ENCODE data around the gene FBXO28.

FBXO28 gene

DNA sequence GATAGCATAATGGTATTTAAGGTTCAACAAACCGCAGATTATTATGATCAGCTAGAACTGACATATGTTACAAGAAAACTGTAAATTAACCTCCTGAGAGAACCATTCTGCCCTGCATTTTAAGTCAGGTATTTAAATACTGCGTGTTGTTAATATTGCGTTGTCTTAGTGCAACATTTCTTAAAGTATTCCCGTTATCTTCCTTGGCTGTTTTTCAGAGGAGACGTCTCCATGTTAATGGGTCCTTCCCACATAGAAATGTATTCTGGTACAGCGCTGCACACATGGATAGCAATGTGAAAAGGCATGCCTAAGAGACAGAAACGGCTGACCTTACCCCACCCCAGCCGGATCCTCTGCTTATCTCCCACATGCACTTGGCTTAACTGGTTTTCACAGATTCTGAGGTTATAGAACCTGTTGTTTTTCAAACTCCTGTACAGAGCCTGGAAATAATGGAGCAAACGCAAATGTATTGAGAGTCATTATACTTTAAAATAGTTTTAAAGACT lies 46.3 kb downstream of the FBXO28 start:
- DNase-seq, result no peak

DNA sequence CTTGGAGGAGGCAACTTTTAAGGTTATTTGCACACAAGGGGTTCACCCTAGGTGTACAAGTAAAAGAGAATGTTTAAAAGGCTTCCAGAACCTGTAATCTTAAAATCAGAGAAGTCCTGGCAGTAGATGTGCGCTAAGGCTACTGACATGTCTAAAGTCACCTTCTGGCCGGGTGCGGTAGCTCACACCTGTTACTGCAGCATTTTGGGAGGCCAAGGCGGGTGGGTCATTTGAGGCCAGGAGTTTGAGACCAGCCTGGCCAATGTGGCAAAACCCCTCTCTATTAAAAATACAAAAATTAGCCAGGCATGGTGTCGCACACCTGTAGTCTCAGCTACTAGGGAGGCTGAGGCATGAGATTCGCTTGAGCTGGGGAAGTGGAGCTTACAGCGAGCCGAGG lies 48.9 kb downstream of the FBXO28 start:
- DNase-seq, result no peak

DNA sequence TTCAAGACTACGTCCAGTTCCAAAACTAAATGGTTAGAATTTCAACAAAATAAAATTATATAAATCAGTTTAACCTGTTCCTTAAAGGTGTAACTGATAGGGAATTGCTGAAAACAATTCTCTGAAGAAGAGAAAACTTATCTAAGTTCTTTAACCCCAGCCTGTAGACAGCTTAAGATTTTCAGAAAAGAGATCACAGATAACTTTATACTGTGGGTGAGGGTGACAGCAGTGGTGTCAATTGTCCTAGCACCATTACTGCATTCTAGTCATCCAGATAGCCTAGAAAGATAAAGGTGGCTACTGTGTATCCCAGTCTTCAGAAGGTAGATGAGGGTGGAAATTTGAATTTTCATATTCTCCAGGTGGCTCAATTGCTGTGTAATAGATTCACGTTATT lies 49.4 kb downstream of the FBXO28 start:
- DNase-seq, result no peak

DNA sequence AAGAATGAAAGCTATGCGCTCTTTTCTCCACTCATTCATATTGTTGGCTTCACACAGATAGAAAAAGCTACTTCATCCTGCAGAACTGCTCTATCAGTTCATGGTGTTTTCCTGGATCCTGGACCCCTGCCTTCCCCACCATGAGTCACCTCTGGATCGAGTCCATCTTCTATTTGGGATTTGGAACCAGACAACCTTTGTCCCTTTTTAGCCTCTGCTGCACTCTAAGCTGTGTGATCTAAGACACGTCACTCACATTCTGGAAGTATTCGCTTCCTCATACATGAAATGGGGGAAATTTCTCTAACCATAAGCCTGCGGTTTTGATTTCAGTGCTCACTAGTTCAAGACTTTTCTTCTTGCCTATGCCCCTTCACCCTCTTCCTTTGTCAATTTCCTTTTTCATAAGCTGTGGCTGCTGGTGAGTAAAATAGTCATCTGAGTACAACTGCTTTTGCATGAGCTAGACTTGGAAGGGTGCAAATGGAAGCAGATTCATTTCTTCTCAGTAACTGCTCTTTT lies 55.0 kb downstream of the FBXO28 start:
- DNase-seq, result no peak

DNA sequence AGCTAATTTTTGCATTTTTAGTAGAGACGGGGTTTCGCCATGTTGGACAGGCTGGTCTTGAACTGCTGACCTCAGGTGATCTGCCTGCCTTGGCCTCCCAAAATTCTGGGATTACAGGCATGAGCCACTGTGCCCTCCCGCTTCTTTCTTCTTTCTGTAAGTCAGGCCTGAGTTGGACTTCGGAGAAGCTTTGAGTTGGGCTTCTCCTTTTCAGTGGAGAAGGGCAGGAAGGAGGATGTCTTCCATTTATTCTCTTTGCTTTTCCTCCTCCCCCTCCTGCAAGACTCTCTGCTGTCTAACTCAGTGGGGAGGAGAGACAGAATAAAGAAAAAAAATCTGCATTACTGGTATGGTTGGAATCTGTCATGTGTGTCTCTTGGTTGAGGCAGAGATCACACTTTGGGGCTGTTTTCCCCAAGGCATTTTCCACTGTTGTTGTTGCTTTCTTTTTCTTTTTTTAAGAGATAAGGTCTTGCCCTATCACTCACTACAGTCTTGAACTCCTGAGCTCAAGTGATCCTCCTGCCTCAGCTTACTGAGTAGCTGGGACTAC lies 55.9 kb downstream of the FBXO28 start:
- DNase-seq, result no peak

DNA sequence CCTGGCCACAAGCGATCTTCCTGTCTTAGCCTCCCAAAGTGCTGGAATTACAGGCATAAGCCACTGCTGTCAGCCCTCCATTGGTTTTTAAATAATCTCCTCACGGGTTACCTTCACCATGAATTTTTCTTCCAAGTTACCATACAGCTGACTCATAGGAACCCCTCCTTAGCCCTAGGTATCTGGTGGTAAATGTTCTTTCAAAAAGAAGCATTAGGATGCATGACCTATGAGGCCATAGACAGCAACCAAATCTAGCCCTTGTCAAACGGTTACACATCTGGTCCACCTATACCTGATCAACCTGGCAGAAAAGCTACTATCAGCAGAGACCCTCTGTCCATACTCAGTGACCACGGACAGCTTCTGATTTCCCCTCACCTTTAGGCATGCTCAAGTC lies 56.4 kb downstream of the FBXO28 start:
- no peak for DNase-seq

DNA sequence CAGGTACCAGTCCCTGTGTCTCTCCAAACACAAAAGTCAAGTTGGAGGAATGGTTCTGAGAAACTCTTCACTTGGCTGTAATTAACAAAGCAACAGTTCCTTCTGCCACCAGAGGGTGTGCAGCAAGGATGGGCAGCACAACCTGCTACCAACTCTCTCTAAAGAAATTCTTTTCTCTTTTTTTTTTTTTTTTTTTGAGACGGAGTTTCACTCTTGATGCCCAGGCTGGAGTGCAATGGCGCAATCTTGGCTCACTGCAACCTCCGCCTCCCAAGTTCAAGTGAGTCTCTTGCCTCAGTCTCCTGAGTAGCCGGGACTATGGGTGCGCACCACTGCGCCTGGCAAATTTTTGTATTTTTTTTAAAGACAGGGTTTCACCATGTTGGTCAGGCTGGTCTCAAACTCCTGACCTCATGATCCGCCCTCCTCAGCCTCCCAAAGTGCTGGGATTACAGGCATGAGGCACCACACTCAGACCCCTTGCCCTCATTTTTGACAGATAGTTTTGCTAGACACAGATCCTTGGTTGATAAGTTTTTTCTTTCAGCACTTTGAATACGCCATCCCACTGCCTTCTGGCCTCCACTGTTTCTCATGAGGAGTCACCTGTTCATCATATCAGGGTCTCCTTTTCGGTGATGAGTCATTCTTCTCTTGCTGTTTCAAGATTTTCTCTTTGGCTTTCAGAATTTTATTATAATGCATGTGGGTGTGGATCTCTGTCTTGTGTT lies 57.0 kb downstream of the FBXO28 start:
- DNase-seq, result no peak

DNA sequence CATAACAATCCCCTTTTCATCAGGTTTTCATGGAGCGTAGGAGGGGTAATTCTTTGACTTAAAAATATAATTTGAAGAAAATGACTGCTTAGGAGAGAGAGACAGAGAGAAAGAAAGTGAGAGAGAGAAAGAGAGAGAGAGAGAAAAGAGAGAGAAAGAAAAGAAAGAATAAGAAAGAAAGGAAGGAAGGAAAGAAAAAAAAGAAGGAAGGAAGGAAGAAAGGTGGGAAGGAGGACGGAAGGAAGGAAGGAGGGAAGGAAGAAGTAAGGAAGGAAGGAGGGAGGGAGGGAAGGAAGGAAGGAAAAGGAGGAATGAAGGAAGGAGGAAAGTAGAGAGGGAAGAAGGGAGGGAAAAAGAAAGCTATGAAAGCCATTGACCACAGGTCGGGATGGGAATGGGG lies 58.3 kb downstream of the FBXO28 start:
- no peak for DNase-seq

DNA sequence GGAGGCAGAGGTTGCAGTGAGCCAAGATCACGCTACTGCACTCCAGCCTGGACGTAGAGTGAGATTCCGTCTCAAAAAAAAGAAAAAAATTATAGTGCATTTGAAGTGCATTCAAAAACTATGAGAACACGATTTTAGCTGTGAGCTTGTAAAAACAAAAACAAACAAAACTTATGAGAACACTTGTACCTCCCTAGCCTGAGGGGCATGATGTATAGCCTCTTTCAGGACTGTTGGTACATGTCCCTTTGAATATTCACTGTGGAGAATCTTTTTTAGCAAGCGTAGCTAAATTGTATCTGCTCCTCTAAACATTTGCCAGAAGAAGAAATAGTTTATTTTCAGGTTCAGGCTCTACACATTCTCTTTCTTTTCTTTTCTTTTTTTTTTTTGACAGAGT lies 59.6 kb downstream of the FBXO28 start:
- DNase-seq, result no peak

DNA sequence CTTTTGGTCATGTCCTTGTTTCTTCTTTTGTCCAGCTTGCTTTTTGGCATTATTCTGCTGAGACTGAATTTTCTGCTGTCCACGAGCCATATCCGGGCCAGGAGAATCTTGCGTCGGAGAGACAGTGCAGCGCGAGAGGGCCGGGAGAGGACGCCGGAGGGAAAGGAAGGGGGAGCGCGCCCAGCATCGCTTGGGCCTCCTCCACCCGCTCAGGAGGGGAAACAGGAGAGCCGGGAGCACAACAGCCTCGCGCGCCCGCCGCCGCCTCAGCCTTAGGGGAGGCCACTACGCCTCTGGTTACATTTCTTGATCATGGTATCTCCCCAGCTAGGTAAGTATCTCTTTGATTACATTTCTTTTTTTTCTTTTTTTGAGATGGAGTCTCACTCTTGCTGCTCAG lies 61.7 kb downstream of the FBXO28 start:
- peak; percentile 75 to 82 for DNase-seq

DNA sequence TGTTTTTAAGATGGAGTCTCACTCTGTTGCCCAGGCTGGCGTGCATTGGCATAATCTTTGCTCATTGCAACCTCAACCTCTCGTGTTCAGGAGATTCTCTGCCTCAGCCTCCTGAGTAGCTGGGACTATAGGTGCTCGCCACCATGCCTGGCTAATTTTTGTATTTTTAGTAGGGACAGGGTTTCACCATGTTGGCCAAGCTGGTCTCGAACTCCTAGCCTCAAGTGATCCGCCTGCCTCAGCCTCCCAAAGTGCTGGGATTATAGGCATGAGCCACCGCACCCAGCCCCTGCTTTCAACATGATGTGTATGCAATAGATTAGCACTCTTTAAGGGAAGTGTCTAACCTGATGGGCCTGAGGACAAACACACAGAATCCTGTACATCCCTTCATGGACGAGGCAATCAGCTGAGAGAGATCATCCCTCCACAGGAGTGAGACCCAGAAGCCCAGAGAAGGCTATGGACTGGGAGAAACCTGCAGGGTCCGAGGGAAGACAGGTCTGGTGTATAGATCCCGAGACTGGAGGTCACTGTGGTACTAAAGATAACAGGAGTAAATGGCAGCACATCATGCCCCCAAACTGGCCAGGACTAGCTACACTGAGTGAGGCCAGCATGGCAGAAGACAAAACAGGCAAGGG lies 63.6 kb downstream of the FBXO28 start:
- DNase-seq, result no peak

DNA sequence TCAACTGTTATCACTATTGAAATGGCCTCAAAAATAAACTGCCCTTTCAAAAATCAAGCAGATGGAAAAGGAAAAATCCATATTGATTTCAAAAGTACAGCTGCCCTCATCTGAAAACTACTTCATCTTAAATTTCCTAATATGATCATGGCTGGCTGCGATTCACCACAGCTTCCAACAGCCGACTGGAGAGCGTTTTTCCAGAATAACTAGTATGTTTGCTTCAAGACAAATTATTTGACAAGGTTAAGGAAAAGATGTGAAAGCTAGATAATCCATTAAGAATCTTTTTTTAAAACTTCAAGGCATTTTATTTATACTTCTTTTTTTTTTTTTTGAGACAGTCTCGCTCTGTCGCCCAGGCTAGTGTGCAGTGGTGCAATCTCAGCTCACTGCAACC lies 65.0 kb downstream of the FBXO28 start:
- DNase-seq, result no peak

DNA sequence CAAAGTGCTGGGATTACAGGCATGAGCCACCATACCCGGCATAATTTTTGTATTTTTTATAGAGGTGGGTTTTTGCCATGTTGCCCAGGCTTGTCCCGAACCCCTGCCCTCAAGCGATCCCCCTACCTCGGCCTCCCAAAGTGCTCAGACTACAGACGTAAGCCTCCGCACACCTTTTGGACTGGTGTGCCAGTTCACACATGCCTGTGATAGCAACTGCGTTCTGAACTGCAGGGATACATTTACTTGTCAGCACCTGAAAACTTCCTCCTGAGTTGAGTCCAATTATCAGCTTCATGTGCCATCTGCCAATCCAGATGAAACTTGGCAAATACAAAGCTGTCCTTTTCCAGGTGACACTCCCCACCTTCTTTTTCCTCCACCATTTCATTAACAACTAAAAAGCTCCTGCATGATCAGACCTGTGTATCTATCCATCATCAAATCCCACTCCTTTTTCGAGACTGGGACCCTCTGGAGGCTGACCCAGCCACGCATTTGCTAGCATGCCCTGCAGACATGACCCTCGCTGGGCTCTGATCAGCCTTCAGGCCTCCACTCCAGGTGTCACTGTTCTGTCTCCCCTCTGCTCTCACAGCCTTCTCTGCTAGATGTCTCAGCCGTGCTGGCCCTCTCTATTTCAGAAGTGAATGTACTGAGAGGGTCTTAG lies 67.0 kb downstream of the FBXO28 start:
- DNase-seq, result no peak

DNA sequence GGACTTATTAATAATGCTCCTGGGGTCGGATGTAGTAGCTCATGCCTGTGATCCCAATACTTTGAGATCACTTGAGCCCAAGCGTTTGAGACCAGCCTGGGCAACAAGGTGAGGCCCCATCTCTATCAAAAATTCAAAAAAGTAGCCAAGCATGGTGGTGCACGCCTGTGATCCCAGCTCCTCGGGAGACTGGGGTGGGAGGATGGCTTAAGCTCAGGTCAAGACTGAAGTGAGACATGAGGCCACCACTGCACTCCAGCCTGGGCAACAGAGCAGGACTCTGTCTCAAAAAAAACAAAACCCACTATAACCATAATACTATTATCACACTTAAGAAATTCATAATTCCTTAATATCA lies 67.5 kb downstream of the FBXO28 start:
- no peak for DNase-seq

DNA sequence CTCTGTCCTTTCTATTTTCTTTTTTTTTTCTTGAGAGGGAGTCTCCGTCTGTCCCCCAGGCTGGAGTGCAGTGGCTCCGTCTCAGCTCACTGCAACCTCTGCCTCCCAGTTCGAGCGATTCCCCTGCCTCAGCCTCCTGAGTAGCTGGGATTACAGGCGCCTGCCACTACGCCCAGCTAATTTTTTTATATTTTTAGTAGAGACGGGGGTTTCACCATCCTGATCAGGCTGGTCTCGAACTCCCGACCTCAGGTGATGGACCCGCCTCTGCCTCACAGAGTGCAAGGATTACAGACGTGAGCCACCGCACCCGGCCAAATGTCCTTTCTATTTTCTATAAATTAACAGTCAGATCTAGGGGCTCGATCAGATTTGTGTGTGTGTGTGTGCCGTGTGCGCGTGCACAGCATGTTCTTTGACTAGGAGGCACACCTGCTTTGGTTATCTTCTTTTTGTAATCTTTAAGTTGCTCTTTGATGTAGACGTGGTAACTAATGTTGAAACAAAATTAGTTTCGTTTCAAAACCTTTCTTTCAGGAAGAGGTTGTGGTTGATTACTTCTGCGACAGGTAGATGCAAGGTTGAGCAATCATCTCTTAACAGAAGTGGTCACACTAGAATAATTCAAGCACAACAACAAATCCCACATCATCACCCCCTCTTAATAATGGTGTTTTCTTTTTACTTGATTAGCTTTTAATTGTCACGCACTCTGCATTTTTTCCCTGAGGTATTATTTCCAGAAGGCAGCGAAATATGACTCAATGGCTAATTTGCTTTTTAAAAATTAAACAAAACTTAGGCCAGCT lies 68.3 kb downstream of the FBXO28 start:
- DNase-seq, result peak; percentile 14 to 24

DNA sequence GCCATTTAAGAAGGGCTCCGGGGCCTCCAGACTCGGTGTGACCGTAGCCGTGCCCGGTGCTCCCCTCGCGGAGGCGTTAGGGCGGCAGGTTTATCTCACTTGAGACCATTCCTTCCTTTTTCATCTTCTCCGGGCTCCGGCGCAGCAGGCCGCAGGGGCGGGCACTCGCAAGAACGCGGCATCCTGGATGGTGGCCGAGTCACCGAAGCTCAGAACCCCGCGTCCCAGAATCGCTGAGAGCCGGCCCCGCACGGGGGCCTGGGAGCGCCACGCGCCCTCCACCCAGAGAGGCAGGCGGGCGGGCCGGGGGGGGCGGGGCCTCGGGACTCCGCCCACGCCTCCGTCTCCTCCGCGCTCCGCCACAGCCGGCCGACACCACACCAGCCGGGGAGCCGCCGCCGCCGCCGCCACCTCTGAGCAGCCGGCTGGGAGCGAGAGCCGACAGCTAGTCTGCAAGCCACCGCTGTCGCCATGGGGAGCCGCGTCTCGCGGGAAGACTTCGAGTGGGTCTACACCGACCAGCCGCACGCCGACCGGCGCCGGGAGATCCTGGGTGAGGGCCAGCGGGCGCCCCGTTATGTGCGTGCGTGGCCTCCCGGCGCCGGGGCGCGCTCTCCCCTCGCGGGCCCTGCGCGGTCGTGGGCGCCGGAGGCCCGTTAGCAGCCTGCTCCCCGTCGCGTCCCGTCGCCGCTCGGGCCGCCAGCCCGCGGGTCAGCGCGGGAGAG lies 69.1 kb downstream of the FBXO28 start, which contains the start of gene DEGS1:
TSS of gene DEGS1 (plus strand) at position 375 of the 725 bp plus-strand sequence. CDS start at position 472, 97 bp downstream.
- DNase-seq, result peak; percentile 86 to 89

DNA sequence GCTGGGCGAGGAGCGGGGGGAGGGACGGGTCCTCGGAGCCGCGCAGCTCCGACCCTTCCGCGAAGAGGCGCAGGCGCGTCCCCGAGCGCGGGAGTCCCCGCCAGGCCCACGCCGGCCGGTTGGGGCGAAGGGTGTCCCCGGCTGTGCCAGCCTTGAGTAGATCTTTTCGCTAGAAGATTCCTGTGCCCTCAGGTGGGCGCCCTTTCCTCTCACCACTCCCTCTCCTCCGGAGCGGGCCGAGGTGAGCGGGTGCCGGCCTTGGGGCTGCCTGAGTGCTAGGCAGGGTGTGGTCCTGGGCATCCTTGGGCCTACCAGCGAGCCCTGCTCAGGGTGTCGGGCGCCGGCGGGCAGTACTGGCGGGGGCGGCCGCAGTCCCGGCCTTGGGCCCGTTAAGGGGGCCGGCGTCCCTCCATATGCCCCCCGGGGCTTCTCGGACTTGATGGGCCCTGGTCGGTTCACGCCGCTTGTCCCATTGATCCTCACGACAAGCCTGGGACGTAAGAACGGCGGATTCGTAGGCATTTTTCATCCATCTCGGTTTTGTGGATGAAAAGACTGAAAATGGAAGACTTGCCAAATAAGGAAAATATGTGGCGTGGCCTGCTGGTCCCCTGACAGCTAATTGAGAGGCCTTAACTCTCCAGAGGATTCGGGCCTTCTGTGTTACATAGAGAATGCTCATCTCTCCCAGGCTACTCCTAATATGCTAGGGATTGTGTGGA lies 69.8 kb downstream of the FBXO28 start:
- peak; percentile 39 to 68 for DNase-seq

DNA sequence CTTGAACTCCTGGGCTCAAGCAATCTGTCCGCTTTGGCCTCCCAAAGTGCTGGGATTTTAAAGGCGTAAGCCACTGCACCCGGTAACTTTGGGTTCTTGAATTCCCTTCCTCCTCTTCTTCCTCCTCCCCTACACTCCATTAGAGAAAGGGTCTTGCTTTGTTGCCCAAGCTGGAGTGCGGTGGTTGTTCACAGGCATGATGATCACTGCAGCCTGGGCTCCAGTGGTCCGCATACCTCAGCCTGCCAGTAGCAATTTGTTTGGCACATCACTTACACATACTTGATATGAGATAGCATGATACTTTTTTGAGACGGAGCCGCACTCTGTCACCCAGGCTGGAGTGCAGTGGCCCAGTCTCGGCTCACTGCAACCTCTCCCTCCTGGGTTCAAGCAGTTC lies 71.3 kb downstream of the FBXO28 start:
- no peak for DNase-seq

DNA sequence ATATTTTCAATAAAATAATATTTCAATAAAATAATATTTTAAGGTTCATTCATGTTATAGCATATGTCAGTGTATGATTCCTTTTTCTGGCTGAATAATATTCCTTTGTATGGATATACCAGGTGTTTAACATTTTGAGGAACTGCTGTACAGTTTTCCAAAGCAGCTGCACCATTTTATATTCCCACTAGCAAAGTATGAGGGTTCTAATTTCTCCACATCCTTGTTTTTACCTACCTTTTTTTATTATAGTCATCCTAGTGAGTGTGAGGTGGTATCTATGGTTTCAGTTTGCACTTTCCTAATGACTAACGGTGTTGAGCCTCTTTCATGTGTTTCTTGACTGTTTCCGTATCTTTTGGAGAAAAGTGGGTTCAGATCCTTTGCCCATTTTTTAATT lies 74.4 kb downstream of the FBXO28 start:
- no peak for DNase-seq

DNA sequence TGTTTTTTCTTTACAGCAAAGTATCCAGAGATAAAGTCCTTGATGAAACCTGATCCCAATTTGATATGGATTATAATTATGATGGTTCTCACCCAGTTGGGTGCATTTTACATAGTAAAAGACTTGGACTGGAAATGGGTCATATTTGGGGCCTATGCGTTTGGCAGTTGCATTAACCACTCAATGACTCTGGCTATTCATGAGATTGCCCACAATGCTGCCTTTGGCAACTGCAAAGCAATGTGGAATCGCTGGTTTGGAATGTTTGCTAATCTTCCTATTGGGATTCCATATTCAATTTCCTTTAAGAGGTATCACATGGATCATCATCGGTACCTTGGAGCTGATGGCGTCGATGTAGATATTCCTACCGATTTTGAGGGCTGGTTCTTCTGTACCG lies 75.7 kb downstream of the FBXO28 start:
- no peak for DNase-seq

All from SHP77 (cell line).